HG02571 (cell line): ENCODE results near the gene ABHD5.

ENCODE experiments used
- ATAC-seq: cut with Tn5 transposase; IDR thresholded peaks from one replicate; pipeline ENCODE4 v1.9.1; 2021; ENCODE audit warnings: mild to moderate bottlenecking, moderate library complexity; ENCODE audit not compliant: unreplicated experiment

Gene ABHD5

DNA sequence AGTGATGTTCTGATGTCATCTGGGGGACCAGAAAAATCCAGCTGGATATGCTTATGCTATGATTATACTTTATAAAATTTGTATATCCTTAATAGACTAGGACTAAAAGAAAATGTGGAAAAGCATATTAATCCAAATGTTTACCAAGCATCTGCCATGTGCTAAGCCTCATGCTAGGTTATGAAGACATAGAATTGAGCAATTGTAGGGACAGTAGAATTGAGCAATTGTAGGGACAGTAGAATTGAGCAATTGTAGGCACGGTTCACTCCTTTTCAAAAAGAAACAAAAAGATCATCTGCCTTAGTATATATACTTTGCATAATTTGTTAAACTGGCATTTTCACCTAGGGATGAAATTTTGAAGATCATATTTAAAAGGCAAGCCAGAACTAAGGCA lies 18.3 kb downstream of the ABHD5 start:
- no peak for ATAC-seq

DNA sequence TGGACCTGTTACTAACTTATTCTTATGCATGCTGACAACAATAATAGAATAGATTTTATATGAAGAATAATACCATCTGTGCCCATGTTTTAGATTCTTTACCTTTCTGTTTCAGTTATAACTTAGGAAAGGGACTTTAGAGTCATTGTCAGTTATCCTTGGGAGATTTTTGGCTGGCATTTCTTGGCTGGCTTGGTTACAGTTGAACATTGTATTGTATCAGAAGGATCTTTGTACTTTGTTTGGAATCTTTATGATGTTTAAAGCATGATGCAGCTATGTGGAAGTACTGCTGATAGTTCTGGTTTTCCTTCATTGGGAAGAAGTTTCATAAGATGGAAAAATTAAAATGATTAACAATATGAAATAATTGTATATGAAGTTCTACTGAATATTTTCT lies 19.9 kb downstream of the ABHD5 start:
- ATAC-seq = no peak

DNA sequence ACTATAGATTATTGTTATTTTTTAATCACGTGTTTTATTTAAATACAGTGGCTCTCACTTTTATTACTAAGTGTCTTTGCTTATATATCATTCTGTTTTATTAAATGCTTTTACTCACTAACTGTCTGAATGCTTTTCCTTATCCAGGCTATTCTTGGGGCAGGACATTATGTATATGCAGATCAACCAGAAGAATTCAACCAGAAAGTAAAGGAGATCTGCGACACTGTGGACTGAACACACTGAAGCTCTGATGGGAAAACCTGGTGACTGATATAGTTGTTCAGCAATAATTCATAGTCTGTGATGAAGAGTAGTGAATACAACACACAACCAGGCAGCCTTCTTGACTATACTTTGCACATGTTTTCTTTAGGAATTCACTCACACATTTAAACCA lies 27.6 kb downstream of the ABHD5 start:
- no peak for ATAC-seq

DNA sequence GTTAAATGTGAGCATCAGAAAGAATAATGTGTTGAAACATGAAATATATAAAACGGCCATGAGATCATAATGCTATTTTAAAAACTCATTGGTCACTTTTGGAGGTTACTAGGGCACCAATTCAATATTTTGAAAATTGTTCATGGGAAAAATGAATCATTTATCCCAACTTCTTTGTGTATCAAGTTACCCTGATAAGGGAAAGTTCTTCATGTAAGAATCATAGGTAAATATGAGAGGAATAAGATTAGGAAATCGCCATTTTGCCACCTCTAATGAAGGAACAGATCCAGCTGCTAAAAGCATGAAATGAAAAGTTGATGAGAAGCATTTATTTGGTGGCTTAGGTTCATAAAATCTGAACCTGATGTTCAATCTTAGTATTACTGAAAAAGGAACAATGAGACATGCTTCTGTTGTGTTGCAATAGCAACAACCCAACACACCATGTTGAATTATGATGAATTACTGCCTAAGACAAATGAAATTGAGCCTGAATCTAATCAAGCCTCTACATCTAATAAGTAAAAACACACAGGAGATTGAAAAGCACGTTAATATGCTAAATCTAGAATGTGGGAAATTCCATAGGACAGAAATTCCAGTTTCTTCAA lies 32.5 kb downstream of the ABHD5 start:
- ATAC-seq = no peak

DNA sequence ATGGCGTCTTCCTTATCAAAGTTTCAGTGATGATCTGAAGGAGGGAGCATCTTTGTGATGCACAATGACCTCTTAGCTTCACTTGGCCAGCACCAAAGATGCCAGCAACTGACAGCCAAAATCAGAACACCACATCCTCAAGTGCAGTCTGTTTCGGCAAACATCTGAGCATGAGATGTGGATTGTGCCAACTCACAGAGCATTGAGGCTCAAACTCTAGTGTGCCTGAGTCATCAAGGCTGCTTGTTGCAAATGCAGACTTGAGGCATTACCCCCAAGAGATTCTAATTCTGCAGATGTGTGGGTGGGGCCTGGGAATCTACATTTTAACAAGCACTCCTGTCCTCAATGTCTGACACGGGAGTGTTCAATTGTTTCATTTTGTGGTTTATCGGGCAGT lies 35.8 kb downstream of the ABHD5 start:
- ATAC-seq = no peak

DNA sequence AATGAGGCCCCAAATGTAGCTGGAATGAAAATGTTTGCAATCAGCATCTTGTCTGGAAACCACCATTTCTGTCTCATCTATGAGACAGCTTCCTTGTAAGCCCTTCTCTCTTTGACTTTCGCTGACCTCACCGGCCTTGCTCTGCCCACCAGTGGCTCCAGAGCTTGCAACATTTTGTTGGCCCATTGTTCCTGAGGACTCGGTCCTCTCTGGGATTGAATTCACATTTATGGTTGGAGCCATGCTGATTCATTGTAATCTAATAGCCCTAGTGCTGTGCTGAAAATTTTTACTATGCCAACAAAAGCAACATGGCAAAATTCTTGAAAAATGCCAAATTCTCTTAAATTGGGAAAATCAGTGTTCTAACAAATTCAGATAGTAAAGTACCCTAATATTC lies 37.2 kb downstream of the ABHD5 start:
- no peak for ATAC-seq

DNA sequence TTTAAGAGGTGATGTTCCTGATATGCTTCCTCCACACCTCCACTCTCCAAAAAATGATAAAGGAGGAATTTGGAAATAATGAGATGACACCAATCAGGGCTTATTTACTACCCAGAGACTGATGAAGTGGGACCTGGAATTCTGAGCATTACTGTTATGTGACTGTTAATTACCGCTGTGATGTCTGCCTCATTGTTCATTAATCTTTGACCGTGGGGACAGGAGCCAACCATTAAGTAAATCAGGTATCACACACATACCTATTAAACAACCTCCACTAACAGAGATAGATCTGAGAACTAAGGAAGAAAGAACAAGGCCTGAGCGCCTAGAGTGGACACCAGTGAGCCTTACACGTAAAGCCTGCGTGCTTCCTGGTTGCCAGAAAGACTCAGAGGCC lies 37.7 kb downstream of the ABHD5 start:
- no peak for ATAC-seq

DNA sequence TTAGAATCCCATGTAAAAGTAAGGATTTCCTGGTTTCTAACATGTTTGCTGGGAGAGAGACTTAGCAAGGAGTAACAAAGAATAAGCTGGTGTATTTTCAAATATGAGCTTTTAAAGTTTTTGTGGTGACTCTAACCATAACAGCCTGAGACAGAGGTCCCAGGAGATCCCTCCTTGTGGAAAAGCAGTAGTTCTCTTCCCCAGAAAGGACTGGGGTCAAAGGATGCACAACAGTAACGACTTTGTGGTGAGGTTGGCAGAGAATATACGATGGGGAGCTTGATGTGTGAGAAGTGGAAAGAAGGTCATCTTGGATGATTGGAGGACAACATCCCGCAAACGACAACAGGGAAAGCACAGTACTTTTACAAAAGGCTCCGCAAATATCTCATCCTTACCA lies 38.2 kb downstream of the ABHD5 start:
- ATAC-seq = no peak

DNA sequence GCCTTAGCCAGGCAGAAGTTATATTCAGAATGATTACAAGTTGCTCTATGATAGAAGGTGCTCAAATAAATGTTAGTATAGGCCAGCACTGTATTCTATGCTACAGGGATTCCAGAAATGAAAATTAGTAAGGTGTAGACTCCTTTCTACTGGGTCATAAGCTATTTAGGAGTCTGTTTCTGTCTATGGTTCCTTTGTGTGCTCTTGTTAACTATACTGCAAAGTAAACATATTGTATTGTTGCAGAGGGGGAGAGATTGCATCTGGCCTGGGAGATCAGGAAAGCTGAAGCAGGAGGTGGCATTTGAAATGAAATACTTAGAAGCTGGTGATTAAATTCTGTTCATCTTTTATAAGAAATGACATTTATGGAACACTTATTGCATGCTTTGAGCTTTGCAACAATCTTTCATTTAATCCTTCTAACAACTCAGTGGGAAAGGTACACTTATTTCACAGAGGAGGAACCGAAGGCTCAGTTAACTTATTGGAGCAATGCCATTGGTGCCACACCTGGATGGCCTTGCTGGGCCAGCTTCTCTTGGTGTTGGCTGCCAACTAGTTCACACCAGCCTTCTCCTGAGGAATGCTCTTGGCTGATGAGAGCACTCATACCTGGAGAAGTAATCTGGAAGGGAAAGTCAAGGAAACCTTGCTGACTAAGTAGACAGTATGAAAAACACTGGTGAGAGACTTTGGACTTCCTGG lies 39.1 kb downstream of the ABHD5 start:
- no peak for ATAC-seq

DNA sequence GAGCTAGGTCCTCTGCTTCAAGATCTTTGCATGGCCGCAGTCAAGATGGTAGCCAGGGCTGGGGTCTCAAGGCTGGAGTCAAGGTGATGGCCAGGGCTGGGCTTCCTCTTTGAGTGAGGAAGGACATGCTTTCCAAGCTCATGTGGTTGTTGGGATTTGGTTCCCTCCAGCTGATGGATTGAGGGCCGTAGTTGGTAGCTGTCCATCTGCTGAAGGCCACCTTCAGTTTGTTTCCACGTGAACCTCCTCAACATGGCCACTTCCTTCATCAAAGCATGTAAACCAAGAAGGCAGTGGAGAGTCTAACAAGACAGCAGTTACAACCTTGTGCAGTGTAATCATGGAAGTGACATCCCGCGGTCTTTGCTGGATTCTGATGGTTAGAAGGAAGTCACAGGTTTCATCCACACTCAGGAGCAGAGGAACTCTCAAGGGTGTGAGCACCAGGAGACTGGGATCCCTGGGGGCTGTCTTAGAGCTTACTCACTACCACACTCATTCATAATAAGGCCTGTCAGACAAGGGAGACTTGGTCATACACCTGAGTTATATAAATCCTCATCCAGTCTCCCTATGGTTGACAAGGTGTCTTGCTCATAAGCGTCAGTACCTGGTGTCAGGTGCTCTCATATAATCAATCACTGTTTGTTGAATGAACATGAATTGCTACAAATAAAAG lies 42.1 kb downstream of the ABHD5 start:
- no peak for ATAC-seq

DNA sequence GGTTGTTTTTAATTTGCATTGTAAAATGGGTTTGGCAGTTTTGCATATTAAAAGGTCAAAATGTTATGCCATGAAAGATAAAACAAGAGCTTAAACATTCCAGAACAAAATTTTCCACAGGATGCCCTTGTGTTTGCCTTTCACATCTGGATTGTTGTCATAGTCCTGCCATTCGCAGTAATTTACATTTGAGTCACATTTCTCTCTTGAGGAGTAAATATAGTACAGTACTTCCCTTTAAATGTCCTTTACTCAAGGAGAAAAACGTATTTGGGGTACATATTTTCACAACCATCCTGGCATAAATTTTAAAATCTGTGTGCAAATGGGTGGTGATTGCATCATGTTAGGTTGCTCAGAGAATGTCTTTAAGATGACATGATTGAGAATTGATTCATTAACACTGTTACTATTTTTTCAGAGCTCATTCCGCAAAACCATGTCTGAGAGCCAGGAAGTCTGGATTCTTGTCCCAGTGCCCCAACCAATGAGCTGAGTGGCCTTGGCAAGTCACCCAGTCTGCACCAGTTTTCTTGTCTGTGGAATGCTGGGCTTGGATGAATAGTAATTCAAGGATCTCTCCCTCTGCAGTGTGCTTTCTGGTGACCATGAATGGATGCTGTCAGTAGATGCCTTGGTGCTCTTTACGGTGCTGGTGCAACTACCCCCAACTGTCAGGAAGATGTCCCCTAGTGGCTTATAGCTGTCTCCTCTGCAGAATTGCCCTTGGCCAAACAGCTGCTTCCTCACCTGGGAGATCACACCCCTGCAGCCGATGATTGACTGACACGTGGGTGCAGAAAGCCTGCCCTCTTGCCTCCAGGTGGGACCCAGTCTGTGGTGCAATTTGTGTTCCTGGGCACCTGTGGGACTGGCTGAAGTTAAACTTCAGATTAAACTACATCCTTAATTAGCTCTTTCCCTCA lies 43.0 kb downstream of the ABHD5 start:
- no peak for ATAC-seq

DNA sequence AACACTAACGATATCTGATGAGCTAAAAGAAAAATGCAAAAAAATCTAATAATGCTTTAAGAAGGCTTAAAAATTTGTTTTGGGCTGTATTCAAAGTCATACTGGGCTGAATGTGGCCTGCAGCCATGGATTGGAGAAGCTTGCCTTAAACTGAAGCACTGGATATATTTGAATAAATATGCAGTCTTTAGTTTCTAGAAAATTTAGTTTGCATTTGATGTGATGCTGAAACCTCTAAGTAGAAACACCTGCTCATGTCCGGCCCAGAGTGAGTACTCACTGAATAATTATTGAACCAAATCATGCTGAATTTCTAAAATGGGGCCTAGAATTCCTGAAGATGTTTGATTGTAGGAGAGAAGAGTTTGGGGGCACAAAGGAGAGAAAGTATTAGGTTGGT lies 43.9 kb downstream of the ABHD5 start:
- no peak for ATAC-seq

DNA sequence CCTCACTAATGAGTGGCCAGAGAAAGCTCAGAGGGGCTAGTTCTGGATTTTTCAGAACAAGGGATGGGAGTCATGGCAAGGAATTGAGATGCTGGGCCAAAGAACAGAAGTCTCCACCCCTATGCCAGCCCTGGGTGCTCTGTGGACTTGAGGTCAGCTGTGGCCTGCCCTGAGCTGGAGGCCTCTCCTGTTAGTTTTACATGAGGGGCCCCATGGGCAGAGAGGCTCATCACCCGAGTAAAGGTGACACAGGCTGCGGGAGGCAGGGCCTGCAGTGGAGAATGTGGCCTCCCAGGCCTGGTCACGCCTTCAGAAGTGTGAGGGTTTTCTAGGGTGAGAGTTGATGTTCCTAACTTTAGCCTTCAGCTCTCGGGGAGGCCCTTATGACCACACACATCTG lies 44.9 kb downstream of the ABHD5 start:
- ATAC-seq = no peak

DNA sequence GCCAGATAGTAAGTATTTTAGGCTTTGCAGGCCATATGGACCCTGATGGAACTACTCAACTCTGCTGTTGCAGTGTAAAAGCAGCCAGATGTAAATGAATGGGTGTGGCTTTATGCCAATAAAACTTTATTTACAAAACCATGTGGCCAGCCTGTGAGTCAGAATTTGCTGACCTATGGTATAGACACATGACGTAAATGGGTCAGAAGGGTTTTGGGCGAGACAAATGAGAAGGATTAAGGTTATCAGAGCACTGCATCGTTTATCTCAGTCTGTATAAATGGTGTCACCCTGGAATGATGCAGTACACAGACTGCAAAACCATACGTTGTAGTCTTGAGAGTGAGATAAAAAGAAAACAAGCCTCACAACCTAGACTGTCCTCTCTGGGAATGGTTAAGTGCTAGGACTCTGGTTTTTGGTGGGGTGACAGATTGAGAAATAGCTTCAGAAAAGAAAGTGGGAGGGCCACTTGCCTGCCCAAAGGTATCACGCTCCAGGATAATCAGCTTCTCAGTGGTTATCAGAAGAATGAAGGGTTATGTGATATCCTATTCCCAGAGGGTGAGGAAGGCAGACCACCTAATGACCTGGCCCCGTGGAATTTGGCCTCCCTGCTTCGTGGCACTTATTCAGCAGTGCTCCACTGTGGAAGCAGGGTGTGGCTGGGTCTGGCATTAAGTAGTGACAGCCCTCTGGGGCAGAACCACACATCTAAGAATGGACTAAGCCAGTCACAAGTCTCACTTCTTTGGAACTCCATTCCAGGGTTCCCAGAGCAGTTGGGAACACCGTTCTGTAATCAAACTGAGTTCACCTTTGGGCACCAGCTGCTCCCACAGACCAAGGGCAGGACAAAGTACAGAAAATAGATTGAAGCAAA lies 46.1 kb downstream of the ABHD5 start:
- ATAC-seq = no peak

DNA sequence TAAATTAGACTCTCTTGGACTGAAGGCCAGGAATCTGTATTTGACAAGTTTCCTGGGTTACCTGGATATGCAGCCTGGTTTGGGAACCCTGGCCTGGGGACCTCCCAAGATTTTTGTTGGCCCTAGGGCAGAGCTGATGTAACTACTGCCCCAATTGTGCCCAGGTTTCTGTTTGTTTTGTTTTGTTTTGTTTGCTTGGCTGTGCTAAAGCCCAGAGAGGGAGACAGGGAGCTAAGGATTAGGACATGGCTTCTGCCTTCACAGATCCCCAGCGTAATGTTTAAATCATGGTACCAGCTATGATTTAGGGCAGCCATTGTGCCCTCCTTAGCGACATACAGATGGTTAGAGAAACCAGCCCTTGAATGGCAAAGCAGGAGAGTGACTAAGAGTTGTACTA lies 47.6 kb downstream of the ABHD5 start:
- no peak for ATAC-seq

DNA sequence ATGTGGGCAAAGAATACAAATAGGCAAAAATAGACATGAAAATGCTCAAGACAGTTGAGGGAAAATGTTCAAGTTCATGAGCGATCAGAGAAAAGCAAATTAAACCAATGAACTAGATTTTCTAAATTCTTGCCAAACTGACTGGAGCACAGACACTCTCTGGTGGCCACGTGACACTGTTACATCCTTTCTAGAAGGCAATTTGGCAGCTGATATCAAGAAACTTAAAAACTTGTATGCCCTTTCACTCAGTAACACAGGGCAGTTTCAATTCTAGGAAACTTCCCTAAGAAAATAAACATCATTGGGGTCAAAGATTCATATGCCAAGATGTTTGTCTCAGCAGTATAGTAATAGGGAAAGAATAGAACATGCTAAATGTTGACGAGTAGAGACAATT lies 52.2 kb downstream of the ABHD5 start:
- ATAC-seq = no peak

DNA sequence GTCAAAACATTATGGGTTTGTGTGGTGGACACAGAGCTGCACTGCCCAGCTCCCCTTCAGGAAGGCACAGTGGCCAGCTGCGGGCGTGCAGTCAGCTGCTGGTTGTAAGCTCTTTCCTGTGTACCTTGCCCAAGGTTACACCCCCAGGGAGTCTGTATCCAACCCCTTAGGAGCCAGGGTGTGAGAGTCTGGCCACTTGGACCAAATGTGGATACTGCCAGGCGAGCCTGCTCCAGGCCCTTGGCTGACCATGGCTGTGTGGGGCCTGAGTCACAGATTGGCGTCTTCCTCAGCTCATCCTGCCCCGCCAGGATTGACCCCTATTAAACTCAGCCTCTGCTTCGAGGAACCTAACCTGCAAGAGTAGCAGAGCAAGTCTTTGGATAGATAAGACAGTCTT lies 56.9 kb downstream of the ABHD5 start:
- ATAC-seq = no peak

DNA sequence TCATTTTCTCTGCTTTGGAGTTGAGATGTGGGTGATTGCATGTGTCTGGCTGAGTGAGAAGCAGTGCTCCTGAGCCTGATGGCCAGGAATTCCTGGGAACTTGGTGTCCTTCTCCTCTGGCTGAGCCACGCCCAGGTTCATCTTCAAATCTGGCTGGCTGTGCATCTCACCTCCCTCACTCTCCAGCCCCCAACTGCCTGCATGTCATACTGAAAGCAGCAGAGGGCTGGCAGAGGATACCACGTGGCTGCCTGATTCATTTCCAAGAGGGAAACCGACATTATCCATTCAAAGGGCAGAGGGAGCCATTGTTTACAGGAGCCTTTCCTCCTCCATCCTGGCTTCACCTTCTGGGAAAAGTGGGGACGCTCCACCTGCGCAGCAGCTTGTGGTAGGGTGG lies 57.4 kb downstream of the ABHD5 start:
- no peak for ATAC-seq

DNA sequence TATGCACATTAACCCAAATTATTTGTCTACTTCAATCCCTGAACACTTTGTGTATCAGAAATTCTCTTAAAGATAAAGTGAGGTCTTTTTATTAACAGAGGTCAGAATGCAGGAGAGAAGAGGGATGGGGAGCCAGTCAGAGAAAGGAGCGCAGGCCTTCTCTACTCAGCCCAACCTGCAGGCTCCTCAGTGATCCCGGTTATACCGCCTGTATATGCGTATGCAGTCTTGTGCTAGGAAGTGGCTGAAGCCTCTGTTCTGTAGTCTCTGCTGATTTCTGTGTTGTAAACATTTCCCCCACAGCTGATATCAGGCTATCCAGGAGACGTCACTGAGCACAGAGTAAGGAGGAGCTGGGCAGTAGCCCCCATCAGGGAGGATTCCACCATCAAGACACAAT lies 57.9 kb downstream of the ABHD5 start:
- no peak for ATAC-seq

DNA sequence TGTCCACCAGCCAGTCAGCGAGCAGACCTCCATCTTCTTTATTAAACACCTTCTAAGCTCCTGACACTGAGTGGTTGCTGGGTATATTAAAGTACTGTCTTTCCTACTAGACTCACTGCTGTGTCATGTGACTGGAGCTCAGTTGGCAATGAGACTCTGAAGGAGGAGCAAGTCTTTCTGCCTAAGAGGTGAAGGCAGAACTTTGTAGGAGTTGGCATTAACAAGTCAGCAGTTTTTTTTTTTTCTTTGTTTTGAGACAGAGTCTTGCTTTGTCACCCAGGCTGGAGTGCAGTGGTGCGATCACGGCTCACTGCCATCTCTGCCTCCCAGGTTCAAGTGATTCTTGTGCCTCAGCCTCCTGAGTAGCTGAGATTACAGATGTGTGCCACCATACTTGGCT lies 62.2 kb downstream of the ABHD5 start:
- ATAC-seq = no peak
